WTC11 (cell line): ENCODE measurements around the gene CASP4.

ENCODE experiments used
- ATF2 ChIP-seq: sonication (generic); formaldehyde crosslinking; IDR thresholded peaks from 2 replicates; pipeline ENCODE4 v1.8.1; 2022; ENCODE audit warnings: low read depth, missing genetic modification reagents, borderline replicate concordance
- CREB1 ChIP-seq: sonication (generic); formaldehyde crosslinking; IDR thresholded peaks from 2 replicates; pipeline ENCODE4 v1.8.0; 2023; ENCODE audit warnings: mild to moderate bottlenecking, missing genetic modification reagents
- TF ChIP-seq, protein P1 (sequence below): fragments of 200-600 bp; IDR thresholded peaks from 2 replicates; pipeline ENCODE4 v1.8.0; 2022; ENCODE audit warnings: antibody characterized with exemption
- TF ChIP-seq, protein P2 (sequence below): sonication (generic); formaldehyde crosslinking; IDR thresholded peaks from 2 replicates; pipeline ENCODE4 v1.8.0; 2022; ENCODE audit warnings: mild to moderate bottlenecking, missing genetic modification reagents
- TF ChIP-seq, protein P3 (sequence below): sonication (generic); formaldehyde crosslinking; IDR thresholded peaks from 2 replicates; pipeline ENCODE4 v1.8.0; 2023; ENCODE audit warnings: missing genetic modification reagents

- TF ChIP-seq, protein P1, sequence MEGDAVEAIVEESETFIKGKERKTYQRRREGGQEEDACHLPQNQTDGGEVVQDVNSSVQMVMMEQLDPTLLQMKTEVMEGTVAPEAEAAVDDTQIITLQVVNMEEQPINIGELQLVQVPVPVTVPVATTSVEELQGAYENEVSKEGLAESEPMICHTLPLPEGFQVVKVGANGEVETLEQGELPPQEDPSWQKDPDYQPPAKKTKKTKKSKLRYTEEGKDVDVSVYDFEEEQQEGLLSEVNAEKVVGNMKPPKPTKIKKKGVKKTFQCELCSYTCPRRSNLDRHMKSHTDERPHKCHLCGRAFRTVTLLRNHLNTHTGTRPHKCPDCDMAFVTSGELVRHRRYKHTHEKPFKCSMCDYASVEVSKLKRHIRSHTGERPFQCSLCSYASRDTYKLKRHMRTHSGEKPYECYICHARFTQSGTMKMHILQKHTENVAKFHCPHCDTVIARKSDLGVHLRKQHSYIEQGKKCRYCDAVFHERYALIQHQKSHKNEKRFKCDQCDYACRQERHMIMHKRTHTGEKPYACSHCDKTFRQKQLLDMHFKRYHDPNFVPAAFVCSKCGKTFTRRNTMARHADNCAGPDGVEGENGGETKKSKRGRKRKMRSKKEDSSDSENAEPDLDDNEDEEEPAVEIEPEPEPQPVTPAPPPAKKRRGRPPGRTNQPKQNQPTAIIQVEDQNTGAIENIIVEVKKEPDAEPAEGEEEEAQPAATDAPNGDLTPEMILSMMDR, result no peak
- TF ChIP-seq ATF2 (CRISPR knock-in tag) (no peak), CREB1 (CRISPR knock-in tag) (no peak)
- TF ChIP-seq, protein P2, sequence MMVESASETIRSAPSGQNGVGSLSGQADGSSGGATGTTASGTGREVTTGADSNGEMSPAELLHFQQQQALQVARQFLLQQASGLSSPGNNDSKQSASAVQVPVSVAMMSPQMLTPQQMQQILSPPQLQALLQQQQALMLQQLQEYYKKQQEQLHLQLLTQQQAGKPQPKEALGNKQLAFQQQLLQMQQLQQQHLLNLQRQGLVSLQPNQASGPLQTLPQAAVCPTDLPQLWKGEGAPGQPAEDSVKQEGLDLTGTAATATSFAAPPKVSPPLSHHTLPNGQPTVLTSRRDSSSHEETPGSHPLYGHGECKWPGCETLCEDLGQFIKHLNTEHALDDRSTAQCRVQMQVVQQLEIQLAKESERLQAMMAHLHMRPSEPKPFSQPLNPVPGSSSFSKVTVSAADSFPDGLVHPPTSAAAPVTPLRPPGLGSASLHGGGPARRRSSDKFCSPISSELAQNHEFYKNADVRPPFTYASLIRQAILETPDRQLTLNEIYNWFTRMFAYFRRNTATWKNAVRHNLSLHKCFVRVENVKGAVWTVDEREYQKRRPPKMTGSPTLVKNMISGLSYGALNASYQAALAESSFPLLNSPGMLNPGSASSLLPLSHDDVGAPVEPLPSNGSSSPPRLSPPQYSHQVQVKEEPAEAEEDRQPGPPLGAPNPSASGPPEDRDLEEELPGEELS (CRISPR knock-in tag), result no peak
- TF ChIP-seq, protein P3, sequence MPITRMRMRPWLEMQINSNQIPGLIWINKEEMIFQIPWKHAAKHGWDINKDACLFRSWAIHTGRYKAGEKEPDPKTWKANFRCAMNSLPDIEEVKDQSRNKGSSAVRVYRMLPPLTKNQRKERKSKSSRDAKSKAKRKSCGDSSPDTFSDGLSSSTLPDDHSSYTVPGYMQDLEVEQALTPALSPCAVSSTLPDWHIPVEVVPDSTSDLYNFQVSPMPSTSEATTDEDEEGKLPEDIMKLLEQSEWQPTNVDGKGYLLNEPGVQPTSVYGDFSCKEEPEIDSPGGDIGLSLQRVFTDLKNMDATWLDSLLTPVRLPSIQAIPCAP (CRISPR knock-in tag), result no peak
These were observed 42.5 kb downstream of the CASP4 start for GRCh38 chr11:104925850-104926249.
